Suppressor macrophage treated with lipopolysaccharide for 1 hour (primary cell): ENCODE results near the gene MAGEB10.
"Not testable (repeated sequence)": the region's sequence is repeated elsewhere in the genome, so short reads cannot be mapped to it uniquely, and the experiment has no call there.

Experiments
- DNase-seq, 3 donors: peaks; one replicate each; pipeline ENCODE4 v3.0.0-alpha.2; 2020 to 2022

The MAGEB10 gene, protein sequence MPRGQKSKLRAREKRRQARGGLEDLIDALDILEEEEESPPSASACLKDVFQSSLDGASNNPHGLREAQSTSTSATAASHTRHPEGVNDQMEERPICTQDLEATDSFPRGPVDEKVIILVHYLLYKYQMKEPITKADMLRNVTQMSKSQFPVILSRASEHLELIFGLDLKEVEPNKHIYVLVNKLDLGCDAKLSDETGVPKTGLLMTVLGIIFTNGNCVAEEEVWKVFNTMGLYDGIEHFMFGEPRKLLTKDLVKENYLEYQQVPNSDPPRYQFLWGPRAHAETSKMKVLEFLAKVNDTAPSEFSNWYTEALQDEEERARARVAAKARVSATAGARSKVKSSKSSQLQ

DNA sequence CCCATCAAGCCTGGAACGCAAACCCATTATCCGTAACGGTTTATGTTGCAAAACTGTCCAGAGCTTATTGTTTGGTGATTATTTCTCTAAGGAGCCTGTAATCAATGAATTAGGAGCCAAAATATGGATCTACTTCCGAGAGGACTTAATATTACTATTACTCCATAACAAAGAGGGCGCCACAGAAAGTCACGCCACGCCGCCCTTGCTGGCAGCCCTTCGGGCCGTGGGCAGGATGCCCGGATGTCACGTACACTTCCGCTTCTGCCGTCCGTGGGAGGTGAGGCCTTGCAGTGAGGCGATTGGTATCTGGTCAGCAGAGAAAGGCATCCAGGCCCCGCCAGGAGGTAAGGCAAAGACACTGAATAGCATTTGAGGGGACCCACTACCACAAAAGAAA is at the start of gene MAGEB10:
Gene MAGEB10 (plus strand): TSS at position 301 of the 400 bp plus-strand sequence. CDS start 13,317 bp downstream, outside the sequence.
- DNase-seq, result no peak

DNA sequence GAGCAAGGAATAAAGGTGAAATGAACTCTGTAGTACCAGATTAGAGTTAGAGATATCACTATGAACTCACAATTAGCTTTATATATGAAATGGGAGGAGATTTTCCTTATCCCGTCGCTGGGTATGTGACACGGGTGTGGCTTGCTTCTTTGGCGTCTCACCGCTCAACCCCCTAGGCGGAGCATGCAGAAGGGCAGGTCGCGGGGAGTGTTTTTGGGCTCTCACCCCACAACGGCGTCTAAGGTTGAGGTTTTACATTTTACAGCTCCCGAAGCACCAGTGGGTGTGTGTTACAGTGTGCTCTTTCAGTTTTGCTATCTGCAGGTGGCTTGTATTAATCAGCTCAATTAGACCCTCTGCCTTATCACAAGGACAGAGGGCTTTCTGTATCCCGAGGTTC is 42.1 kb upstream of the MAGEB10 start:
- no peak for DNase-seq

DNA sequence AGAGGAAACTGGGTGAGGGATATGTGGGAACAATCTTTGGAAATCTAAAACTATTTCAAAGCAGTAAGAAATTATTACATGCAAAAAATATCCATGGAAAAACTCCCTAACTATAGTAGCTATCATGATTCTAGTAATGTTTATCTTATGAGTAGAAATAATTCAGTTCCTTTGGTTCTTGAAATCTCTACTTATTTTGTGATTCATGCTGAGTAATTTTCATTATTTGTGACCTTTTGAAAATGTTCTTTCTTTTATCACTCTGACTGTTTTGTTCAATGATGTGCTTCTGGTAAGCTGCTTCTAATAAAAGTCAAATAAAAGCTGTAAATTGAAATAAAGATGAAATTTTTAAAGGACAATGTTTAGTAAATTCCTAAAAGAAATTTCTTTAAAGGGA is 40.4 kb upstream of the MAGEB10 start:
- DNase-seq, result no peak

DNA sequence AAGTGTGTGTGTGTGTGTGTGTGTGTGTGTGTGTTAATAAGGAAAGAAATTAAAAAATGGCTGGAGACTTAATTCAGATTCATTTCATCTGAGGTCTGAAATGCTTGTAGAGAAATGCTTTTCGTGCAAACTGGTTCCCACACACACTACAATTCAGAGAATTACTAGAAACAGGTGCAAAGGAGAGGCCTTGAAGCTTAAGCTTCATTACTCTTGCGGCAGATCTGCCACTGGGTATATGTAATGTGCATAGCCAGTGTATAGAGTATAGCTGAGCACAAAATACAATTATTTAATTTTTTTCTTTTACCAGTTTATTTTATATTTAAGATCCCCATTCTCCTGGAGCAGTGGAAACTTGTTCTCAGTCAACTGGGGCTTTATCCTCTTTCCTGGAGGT is 31.8 kb upstream of the MAGEB10 start:
- no peak for DNase-seq

DNA sequence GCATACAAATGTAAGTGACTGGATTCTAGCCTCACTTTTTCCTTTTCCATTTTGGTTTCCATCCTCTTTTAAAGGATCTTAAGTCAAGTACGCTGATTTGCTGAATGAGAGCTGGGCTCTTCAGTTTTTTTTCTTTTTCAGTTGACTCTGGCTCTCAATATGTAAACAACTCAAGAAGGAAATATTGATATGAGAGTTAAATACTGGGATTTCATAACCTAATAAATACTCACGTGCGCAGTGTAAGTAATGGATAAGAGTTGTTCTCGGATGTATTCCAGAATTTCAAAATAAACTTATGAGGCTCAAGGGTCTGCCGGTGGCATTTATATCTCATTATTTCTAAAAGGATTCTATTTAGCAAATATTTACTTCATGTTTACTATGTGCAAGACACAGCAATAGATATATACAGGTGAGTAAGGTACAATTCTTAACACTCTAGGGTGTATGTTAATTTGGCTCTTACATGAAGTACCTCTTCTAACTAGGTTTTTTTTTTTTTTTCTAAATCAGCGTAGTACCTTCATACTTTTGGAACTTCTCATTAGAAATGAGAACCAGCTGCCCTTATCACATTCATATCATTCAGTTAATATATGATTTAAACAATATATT is 11.0 kb upstream of the MAGEB10 start:
- no peak for DNase-seq

DNA sequence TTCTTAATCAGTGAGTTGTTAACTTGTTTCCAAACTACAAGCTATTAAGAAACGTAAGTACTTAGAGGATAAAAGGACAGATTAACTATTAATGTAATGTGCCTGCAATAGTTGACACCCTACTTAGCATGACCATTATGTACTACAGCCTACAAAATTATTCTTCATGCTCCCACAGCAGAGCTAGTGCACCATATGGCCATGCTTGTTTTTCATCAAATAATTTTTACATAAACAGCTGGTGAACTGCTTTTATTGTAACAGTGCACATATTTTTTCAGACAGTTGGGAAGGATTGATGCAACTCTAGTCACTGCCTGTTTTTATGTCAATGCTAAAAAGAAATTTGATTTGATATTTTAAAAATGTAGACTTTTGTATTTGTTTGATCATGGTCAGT is 10.2 kb upstream of the MAGEB10 start:
- no peak for DNase-seq

DNA sequence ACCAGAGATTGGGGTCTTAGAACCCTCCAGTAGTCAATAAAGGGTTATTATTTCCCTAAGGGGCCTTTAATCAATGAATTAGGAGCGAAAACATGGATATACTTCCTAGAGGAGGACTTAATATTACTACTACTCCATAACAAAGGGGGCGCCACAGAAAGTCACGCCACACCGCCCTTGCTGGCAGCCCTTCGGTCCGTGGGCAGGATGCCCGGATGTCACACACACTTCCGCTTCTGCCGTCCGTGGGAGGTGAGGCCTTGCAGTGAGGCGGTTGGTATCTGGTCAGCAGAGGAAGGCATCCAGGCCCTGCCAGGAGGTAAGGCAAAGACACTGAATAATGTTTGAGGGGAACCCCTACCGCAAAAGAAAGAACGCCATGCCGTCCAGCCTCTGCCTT is 436 bp downstream of the MAGEB10 start:
- DNase-seq, result no peak

DNA sequence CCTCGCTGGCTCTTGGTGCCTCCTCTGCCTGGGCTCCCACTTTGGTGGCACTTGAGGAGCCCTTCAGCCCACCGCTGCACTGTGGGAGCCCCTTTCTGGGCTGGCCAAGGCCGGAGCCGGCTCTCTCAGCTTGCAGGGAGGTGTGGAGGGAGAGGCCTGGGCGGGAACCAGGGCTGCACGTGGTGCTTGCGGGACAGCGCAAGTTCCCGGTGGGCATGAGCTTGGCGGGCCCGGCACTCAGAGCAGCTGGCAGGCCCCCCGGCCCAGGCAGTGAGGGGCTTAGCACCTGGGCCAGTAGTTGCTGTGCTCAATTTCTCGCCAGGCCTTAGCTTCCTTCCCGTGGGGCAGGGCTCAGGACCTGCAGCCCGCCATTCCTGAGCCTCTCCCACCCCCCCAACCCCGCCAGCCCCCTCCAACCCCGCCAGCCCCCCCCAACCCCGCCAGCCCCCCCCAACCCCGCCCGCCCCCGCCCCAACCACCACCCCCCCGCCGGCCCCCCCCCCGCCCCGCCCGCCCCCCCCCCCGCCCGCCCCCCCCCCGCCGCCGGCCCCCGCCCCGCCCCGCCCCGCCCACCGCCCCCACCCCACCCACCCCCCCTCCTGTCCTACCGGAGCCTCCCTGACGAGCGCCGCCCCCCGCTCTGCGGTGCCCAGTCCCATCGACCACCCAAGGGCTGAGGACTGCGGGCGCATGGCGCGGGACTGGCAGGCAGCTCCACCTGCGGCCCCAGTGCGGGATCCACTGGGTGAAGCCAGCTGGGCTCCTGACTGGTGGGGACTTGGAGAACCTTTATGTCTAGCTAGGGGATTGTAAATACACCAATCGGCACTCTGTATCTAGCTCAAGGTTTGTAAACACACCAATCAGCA is 1.4 kb downstream of the MAGEB10 start:
- not testable (repeated sequence) for DNase-seq

DNA sequence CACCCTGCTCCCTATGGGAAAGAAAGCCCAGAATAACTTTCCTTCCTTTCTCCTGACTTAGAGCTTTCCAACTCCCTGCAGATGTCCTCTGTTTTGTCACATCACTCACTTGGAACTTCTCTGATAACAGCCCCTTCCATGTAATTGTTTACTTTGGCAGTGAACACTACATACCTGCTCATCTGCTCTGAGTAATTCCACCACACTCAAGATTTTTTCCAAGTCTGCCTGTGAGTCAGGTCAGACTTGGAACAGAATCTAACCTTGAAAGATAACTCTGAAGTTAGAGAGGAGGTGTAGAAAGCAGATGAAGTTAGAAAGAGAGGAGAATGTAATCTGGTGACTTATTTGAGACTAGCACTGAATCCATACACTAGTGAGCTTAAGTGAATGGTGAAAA is 7.4 kb downstream of the MAGEB10 start:
- DNase-seq, result no peak

DNA sequence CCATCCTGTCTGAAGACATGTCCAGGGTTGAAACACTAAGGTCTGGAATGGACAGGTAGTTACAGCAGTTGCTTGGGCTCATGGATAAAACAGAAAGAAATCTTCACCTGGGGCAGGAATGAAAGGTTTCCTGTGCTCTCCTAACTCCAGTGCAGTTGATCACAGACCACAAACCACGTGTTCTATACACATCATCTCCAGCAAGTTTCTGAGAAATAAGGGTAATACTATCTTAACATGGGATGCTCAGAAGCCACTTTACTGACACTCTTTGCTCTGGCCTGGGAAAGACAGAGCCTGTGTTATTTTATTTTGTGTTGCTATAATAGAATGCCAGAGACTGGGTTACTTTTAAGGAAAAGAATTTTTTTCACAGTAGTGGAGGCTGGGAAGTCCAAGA is 16.0 kb downstream of the MAGEB10 start:
- DNase-seq, result no peak

DNA sequence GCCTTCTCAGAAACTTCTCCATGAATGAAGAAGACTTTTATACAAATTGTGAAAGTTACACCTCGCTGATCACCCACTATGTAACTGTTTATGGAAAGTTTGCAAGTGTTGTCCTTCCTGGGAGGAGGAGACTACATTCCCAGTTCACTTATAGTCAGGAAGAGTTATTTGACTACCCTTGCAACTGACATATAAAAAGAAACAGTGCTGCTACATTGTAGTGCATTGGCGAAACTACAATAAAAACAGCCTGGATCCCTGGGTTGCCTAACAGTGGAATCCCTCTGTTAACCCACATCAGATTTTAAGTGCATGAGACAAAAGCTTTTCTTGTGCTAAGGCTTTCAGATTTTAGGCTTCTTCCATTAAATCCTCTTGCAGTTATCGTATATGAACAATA is 30.4 kb downstream of the MAGEB10 start:
- no peak for DNase-seq

DNA sequence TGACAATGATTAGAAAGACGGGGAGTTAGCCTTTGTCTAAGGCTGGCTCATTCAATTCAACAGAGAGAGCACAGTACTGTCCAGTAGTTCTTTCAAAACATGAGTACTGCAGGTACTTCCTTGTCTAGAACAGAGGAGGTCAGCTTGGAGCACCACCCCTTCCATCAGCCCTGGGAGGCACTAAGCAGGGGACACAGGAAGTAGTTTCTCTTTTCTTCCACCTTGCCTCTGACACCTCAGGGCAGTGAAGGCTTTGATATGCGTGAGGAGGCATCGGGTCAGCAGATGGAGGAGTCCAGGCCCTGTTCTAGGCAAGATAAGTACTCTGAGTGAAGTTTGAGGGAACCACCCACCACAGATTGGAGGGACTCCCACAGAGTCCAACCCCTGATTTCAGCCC is 33.1 kb downstream of the MAGEB10 start:
- no peak for DNase-seq

DNA sequence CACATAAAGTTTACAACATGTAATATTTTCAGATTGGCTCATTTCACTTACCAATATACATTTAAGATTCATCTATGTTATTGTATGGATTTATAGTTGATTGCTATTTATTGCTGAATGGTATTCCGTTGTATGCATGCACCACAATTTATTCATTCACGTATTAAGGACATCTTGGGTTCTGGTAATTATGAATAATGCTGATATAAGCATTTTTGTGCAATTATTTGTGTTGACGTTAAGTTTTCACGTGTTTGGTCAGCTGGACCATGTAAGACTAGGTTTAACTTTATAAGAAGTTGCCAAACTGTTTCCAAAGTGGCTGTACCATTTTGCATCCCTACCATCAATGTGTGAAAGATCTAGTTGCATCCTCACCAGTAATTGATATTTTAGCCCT is 35.1 kb downstream of the MAGEB10 start:
- no peak for DNase-seq

DNA sequence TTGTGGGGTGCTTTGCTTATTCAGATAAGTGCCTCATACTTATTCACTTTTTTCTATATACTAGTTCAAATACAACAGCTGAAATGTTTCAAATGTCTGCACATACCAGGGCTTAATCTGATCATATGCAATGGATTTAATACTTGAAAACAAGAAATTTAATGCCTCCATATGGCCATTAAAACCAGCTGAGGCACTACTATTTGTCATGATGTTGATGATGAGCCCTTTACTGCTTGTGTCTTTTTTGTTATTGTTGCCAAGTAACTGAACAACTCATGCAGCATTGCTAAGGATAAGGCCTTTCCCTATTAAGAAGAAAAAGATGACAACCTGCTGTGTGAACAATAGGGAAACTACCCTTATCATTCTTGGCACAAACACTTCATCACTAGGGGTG is 52.5 kb downstream of the MAGEB10 start:
- no peak for DNase-seq

DNA sequence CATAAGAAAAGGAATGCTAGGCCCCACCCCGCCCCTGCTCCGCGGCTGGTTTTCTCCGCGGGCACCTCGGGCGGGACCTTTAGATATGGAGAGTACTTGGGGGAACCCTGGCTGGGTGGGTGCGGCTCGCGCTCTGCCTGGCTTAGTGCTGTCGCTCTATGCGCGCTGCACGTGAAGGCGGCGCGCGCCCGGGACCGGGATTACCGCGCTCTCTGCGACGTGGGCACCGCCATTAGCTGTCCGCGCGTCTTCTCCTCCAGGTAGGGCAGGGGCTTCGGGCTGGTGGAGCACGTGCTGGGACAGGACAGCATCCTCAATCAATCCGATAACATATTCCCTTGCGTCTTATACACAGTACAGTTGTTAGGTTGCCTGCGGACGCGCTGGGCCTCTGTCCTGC is 56.0 kb downstream of the MAGEB10 start:
- no peak for DNase-seq
